GM18505 (cell line): ENCODE results near the gene FLNB.

Experiments used
- ATAC-seq: cut with Tn5 transposase; IDR thresholded peaks from one replicate; pipeline ENCODE4 v1.9.1; 2021; ENCODE audit not compliant: unreplicated experiment
- POLR2A ChIP-seq: IDR thresholded peaks from 4 replicates; pipeline ENCODE4 v1.6.1; 2011; ENCODE audit warnings: borderline replicate concordance; ENCODE audit not compliant: insufficient read depth, insufficient read length; ENCODE audit errors: extremely low read depth

The FLNB gene

GRCh38 chr3:58068122-58068809 lies 60.0 kb downstream of the FLNB start:
- no peak for ATAC-seq
- no peak for TF ChIP-seq POLR2A

GRCh38 chr3:58071480-58071971 lies 63.3 kb downstream of the FLNB start:
- ATAC-seq: no peak
- TF ChIP-seq POLR2A: no peak

DNA sequence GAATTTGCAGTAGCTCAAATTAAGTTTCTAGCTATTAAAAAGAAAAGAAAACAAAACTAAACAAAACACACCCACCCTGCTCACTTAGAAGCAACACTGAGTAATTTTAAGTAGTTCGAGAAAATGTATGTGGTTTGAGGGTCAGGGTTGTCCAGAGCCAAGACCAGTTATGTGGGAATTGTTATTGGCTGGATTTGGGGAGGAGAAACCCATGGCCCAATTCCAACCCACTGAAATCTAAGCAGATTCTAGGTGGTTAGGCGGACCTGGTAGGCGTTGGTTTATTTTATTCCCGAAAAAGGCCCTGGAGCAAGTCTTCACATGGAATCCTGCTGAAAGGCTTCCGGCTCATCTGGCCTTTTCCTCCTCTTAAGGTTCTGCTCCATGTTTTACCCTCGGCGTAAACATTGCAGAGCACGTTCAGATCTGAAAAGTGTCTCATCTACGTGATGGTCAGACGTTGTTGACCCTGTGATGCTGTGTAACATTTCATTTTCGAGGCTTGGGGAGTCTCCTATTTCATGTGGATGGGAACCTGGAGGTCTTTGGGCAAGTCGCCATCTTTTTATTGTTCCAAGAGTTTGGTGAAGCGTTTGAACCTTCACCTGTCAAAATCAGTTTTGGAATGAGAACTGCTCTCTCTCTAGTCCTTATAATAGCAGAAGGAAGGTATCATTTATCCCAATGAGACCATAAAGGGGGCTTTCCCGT lies 64.0 kb downstream of the FLNB start:
- no peak for TF ChIP-seq POLR2A

GRCh38 chr3:58072763-58073130 lies 64.5 kb downstream of the FLNB start:
- TF ChIP-seq POLR2A: no peak
- ATAC-seq: no peak

More for the DNA sequence above, 64.0 kb downstream of the FLNB start:
- ATAC-seq: no peak

DNA sequence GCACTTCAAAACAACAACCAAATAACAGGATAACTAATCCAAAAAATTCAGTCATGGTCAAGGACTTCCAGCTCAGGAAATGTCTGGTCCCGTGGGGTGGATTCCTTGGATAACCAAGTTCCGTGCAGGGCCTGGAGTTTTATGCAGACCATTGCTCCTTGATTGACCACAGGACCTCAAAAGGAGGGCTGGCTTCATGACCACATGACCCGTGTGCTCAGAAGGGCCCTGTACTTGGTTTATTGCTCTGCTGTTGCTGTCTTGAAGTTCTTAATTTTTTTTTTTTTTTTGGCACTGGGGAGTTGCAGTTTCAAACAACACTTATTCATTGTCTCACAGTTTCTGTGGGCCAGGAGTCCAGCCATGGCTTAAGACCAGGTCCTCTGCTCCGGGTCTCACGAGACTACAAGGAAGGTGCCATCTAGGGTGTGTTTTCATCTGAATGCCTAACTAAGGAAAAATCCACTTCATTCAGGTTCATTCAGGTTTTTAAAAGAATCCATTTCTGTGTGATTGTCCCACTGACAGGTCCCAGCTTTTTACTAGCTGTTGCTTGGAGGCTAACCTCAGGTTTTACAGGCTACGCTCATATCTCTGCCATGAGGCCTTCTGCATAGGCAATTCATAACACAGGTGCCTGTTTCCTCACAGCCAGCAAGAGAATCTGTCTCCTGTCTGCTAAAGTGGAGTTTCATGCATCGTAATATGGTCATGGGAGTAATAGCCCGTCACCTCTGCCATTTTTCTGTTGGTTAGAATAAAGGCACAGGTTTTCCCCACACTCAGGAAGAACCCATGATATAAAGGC lies 65.3 kb downstream of the FLNB start:
- TF ChIP-seq POLR2A: no peak
- ATAC-seq: no peak

- ATAC-seq: peak; percentile 45
- no peak for TF ChIP-seq POLR2A
Observed at GRCh38 chr3:58074116-58074715, 66.0 kb downstream of the FLNB start.

DNA sequence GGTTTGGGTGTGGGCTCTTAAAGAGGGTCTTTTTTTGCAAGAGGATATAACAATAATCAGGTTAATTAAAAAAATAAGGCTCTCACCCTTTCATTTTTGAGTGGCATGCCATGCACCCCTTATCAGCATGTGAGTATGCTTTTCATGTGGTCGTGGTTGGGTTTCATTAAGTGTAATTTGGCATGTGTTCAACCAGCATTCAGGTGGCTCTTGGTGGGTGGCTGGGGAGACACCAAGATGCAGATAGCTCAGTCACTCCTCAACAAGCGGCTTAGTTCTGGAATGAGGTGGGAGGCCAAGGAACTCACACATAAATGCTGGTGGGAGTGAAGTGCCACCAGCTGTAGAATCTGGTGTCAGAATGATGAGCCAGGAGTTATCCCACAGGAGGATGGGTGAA lies 66.8 kb downstream of the FLNB start:
- no peak for TF ChIP-seq POLR2A
- no peak for ATAC-seq

DNA sequence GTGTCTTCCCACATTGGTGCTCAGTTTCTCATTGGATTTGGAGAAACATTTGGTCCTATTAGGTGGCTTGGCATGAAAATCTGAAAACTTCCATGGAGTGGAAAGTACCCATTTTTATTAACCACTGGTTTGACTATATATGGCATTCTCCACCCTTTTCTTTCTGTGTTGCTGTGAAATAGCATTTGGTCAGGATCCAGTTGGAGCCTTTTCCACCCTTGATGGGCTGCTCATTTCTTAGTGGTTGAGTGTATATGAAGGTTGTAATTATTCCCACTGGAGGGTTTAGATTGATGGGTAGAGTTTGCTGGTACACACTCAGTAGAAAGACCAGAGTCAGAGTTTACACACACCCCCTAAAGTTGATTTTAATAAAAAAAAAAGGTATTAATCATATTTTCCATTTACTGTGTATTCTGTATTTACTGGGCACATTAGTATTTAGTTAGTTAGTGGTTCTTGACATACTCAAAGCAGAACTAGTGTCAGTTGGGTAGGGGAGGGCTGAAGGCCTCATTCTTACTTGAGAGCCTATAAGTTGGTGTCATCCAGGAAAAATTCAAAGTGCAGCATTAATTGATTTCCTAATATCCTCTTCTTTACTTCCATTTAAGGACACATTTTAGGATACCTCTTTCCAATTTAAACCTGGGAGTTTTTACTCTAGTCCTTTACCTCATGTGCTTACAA lies 69.5 kb downstream of the FLNB start:
- no peak for TF ChIP-seq POLR2A
- ATAC-seq: no peak

GRCh38 chr3:58078610-58079009 lies 70.4 kb downstream of the FLNB start:
- ATAC-seq: no peak

DNA sequence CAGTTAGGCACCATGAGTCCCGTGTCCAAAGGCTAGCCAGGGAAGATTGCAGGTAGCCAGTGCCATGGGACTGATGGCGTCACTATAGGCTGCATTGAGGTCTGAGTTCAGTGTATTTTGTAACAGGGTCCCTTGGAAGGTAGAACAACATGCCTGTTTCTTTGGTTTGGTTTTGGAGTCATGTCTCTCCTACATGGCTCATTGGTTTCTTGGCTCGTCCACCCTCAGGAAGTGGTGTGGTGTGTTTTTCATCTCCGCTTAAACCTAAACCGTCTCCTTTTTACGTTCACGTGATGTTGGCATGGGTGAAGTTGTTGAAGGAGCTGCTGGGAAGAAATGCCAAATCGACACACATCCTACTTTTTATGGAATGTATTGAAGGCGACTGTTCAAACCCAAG lies 71.6 kb downstream of the FLNB start:
- no peak for ATAC-seq
- no peak for TF ChIP-seq POLR2A

More at GRCh38 chr3:58078610-58079009, 70.4 kb downstream of the FLNB start:
- TF ChIP-seq POLR2A: no peak

DNA sequence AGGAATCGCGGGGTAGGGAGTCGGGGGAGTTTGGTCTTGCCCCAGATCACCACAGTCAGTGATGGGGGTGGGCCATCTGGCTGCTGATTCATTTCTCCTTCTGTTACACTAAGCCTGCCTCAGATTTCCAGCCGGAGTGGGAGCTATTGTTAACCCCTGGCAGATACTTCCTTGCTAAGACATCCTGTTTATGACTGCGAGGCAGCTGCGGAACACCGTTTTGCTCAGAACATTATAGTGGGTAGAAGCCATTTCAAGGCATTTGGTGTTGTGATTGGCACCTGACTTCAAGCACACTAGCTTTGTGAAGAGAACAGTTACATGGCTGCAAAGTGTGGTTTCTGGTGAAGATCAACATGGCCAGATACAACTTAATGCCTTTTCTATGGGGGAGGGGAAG lies 73.8 kb downstream of the FLNB start:
- ATAC-seq: no peak
- no peak for TF ChIP-seq POLR2A

GRCh38 chr3:58084166-58084565 lies 75.9 kb downstream of the FLNB start:
- no peak for ATAC-seq
- TF ChIP-seq POLR2A: no peak
